ENCODE data around the gene CYP4F22.
"Not testable (repeated sequence)": the region's sequence is repeated elsewhere in the genome, so short reads cannot be mapped to it uniquely, and the experiment has no call there.

Gene CYP4F22

GRCh38 chr19:15495151-15495550, 13.2 kb upstream of the CYP4F22 start:
- no peak for FAIRE-seq

DNA sequence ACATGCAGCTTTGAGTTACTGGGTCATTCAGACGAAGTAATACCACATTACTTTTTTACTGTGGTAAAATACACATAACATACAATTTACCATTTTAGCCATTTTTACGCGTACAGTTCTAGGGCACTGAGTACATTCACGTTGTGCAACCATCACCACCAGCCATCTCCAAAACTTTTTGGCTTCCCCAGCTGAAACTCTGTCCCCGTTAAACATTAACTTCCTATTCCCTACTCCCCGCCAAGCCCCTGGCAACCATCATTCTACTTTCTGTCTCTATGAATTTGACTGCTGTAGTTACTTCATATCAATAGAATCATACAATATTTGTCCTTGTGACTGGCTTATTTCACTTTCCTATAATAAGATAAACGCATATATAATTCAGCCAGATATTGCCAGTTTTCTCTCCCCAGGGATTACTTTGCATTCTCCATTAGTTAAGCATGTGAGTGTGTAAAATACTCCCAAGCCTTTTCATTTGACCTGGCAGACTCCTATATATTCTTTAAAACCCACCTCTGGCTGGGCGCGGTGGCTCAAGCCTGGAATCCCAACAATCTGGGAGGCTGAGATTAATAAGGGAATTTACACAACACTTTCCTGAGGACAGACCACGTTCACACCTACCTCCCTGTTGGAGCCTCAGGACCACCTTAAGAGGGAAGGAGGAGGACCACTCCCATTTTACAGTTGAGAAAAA, 10.0 kb upstream of the CYP4F22 start:
- FAIRE-seq, result no peak

DNA sequence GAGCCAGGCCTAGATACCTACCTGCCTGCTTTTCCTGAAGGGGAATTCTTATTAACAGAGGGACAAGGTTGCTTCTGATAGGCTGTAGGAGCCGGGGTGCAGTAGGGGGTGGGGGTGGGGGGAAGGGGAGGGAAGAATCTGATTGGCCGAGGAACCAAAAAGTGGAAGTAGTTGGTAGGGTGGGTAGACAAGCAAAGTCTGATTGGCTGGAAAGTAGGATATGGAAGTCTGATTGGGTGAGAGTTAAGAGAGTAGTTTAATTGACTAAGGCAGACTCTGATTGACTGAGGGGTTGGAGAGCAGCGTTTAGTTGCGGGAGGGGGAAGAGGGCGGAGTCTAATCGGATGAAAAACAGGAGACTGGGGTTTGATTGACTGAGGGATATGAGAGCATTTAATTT, 9.4 kb upstream of the CYP4F22 start:
- FAIRE-seq, result no peak

GRCh38 chr19:15501596-15501995, 6.7 kb upstream of the CYP4F22 start:
- no peak for FAIRE-seq

DNA sequence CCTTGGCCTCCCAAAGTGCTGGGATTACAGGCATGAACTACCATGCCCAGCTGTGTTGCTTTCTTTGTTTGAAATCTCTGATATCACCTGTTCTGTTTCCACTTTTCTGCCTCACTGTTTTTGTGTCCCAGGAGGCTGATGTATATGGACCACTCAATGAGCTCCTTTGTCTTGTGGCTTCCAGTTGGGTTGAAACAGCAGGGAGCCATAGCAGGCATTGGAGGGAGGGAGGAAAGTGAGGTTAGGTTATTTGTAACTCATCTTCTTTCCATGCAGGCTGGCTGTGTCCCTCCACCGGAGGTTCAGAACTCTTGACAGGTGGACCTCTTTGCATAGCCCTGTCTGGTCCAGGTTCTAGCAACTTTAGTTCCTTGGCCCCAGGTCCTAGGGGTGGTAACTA, 6.1 kb upstream of the CYP4F22 start:
- no peak for FAIRE-seq

GRCh38 chr19:15506074-15506571, 2.2 kb upstream of the CYP4F22 start:
- FAIRE-seq, result no peak

DNA sequence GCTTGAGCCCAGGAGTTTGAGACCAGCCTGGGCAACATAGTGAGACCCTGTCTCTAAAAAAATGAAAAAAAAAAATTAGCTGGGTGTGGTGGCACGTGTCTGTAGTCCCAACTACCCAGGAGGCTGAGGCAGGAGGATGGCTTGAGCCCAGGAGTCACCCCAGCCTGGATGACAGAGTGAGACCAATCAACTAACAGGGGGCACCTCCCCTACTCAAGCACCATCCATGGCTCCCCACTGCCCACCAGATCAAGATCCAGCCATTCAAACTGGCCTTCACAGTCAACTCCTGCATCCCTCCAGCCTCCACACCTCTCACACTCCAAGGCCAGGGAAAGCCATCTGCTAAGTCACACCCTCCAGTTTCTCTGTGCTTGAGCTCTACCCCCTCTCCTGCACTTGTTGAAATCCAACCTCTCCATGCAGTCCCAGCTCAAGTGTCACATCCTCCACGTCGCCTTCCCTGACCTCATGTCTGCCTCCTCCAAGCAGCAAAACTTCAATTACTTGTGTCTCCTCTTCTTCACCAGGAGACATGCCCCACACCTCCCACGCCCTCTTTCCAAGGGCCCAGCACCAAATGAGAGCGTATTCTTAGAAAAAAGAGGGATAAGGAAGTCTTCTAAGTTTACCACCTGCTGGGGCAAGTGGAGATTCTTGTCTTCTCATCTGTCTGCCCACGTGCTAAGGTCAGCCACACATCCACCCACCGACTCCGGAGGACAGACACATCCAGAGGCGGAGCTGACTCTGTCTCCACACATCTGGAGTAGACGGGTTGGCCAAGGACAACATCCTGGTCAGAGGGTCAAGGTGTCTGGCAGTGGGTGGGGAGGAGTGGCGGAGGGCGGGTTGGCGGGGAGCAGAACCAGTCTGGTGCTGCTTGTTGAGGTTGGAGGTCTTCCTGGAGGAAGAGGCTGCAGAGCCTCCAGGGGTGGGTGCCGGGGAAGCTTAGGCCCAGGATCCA, 974 bp upstream of the CYP4F22 start:
- FAIRE-seq, result no peak

GRCh38 chr19:15511671-15512424, 3.5 kb downstream of the CYP4F22 start:
- FAIRE-seq, result no peak

- FAIRE-seq, result not testable (repeated sequence)
Measured at GRCh38 chr19:15515227-15515625, 6.9 kb downstream of the CYP4F22 start.

GRCh38 chr19:15516363-15516762, 8.0 kb downstream of the CYP4F22 start:
- no peak for FAIRE-seq

GRCh38 chr19:15517778-15518177, 9.5 kb downstream of the CYP4F22 start:
- FAIRE-seq, result no peak

DNA sequence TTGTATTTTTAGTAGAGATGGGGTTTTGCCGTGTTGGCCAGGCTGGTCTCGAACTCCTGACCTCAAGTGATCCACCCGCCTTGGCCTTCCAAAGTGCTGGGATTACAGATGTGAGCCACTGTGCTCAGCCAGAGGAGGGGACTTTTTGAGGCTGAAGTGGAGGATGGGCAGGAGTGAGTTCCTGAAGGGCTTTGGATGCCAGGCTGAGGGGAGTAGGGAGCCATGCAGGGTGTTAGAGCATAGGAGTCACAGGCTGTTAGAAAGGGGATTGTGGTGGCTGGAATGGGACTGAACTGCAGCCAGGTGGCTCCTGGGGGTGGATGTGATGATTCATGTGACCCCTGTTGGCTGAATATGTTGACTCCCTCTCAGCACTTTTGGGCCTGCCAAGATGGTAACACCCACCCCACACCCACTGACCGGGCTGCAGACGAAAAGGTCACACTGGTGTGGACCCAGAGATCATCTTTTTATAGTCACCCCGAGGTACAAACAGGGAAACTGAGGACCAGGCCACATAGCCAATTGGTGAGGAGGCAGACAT, 11.2 kb downstream of the CYP4F22 start:
- FAIRE-seq, result no peak

GRCh38 chr19:15524781-15525180, 16.5 kb downstream of the CYP4F22 start:
- FAIRE-seq, result no peak

DNA sequence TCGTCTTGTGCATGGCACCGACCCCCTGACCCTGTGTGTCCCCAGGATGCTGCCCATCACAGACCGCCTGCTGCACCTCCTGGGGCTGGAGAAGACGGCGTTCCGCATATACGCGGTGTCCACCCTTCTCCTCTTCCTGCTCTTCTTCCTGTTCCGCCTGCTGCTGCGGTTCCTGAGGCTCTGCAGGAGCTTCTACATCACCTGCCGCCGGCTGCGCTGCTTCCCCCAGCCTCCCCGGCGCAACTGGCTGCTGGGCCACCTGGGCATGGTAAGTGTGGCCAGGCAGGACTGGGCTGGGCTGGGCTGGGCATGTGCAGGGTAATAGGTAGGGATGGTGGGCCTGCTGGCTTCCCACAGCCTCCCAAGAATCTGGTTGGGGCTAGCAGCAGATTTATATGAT, 17.0 kb downstream of the CYP4F22 start:
- no peak for FAIRE-seq

GRCh38 chr19:15526408-15526807, 18.1 kb downstream of the CYP4F22 start:
- no peak for FAIRE-seq

DNA sequence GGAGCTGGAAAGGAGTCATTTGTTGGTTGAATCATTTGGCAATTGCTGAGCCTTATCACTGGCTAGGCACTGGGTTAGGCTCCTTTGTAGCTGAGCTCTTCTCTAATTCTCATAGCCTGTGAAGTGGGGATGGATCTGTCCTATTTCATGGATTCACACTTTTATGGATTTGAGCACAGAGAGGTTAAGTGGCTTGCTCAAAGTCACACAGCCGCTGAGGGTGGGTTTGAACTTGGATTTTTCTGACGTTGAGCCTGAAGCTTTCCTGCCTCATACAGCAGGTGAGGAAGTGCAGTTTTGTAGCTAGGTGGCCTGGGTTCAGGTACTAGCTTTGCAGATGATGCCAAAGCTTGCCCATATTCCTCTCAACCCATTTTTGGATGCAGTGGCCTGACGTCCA, 19.4 kb downstream of the CYP4F22 start:
- no peak for FAIRE-seq

- no peak for FAIRE-seq
Measured at GRCh38 chr19:15529774-15530372, 21.5 kb downstream of the CYP4F22 start.

DNA sequence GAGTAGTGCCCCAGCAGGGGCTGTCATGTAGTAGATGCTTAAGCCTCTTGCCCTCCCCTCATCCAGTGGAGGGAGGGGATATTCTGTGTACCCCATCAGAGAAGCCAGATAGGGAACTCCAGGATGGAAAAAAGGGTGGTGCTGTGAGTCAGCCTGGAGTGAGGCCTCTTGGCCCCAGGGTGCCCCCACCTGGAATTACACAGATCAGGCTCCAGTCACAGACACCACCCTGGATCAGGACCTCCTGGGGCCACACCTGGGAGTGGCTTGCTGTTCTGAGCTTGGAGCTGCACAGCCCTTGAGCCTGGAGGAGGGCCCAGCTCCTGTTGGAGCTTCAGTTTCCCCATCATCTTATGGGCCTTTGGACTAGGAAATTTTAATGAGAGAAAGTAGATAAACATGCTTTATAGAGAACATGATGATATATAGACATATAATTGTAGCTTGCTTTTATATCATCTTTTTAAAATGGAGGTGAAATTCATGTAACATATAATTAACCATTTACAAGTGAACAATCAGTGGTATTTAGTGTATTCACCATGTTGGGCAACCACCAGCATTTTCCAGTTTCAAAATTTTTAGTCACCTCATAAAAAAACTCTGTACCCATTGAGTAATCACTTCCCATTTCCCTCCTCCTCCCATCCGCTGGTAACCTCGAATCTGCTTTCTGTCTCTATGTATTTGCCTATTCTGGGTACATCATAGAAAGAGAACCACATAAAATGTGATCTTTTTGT, 24.6 kb downstream of the CYP4F22 start:
- no peak for FAIRE-seq

- FAIRE-seq, result not testable (repeated sequence)
Measured at GRCh38 chr19:15533522-15533830, 25.2 kb downstream of the CYP4F22 start.

DNA sequence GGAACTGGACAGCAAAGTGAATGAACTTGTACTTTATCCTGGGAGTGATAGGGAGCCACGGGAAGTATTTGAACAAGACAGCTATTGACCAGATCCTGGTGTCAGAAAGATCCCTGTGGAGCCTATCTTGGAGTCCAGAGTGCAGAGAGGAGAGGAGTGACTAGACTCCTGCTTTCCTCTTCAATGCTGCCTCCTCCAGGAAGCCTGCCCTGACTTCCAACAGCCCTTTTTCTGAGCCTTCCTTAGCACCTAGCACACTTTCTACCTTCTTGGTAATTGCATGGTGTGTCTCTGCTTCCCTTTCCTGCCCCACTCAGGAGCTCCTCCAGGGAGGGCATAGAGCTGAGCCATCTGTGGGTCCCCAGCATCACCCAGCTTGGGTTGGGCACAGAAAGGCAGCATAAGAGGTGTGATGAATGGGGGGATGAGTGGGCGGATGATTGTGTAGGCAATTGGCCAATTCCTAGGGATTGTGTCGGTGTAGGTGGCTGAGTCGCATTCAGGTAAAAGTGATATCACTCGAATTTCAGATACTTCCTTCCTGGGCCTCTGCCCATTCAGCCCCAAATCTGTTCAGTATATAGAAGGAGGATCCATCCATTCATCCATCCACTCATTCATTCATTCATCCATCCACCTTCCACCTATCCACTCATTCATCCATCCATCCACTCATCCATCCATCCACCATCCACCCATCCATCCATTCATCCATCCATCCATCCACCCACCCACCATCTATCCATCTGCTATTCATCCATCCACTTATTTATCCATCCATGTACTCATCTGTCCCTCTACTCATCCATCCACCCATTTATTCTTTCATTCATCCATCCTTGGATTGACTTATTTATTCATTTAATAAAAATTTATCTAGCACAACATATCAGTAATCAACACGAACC, 26.9 kb downstream of the CYP4F22 start:
- no peak for FAIRE-seq

GRCh38 chr19:15536350-15536749, 28.0 kb downstream of the CYP4F22 start:
- no peak for FAIRE-seq
